Femur (tissue), 1 donor: ENCODE measurements around the gene KCNE1.

Experiments
- DNase-seq: peaks from one replicate; pipeline ENCODE4 v3.0.0-alpha.2; 2017

Gene KCNE1

GRCh38 chr21:34535886-34536285, 23.9 kb upstream of the KCNE1 start:
- DNase-seq, result no peak

- DNase-seq, result peak; percentile 60
Measured at GRCh38 chr21:34534522-34534921, 22.5 kb upstream of the KCNE1 start.

GRCh38 chr21:34533938-34534337, 21.9 kb upstream of the KCNE1 start:
- no peak for DNase-seq

- DNase-seq, result no peak
Measured at GRCh38 chr21:34531399-34531798, 19.4 kb upstream of the KCNE1 start.

GRCh38 chr21:34530261-34530660, 18.3 kb upstream of the KCNE1 start:
- no peak for DNase-seq

- DNase-seq, result no peak
Measured at GRCh38 chr21:34528131-34528561, 16.1 kb upstream of the KCNE1 start.

GRCh38 chr21:34526618-34527290, 14.7 kb upstream of the KCNE1 start:
- DNase-seq, result peak; percentile 91

GRCh38 chr21:34526241-34526617, 14.2 kb upstream of the KCNE1 start:
- DNase-seq, result no peak

- peak; percentile 40 for DNase-seq
Measured at GRCh38 chr21:34524646-34525601, 12.9 kb upstream of the KCNE1 start.

GRCh38 chr21:34523019-34523555, 11.1 kb upstream of the KCNE1 start:
- no peak for DNase-seq

- DNase-seq, result no peak
Measured at GRCh38 chr21:34522284-34522683, 10.3 kb upstream of the KCNE1 start.

GRCh38 chr21:34521561-34521960, 9.6 kb upstream of the KCNE1 start:
- DNase-seq, result no peak

GRCh38 chr21:34520764-34521508, 8.9 kb upstream of the KCNE1 start:
- no peak for DNase-seq

GRCh38 chr21:34520281-34520680, 8.3 kb upstream of the KCNE1 start:
- no peak for DNase-seq

- DNase-seq, result no peak
Measured at GRCh38 chr21:34519694-34520093, 7.7 kb upstream of the KCNE1 start.

- no peak for DNase-seq
Measured at GRCh38 chr21:34519016-34519415, 7.0 kb upstream of the KCNE1 start.

GRCh38 chr21:34518301-34518700, 6.3 kb upstream of the KCNE1 start:
- no peak for DNase-seq

- no peak for DNase-seq
Measured at GRCh38 chr21:34517491-34518245, 5.7 kb upstream of the KCNE1 start.

GRCh38 chr21:34517039-34517438, 5.0 kb upstream of the KCNE1 start:
- DNase-seq, result no peak

- DNase-seq, result no peak
Measured at GRCh38 chr21:34514576-34515115, 2.6 kb upstream of the KCNE1 start.

- no peak for DNase-seq
Measured at GRCh38 chr21:34513129-34513675, 1.2 kb upstream of the KCNE1 start.

GRCh38 chr21:34511181-34511580, 829 bp downstream of the KCNE1 start:
- no peak for DNase-seq
